HepG2 (cell line): Measurements from ENCODE around the gene ELOVL2. TPM values are rescaled to one million over a fixed set of nuclear protein-coding genes. Genes with fewer than 3 reads are reported as not detected.
A peak's percentile ranks its signal among the peaks of the same experiment; 100 is the strongest.

Experiments used
- CEBPB ChIP-seq: IDR thresholded peaks from 2 replicates; pipeline ENCODE4 v1.6.1; 2011; ENCODE audit warnings: low read depth, low read length, improper control_type of control experiment, borderline replicate concordance
- FOXJ3 ChIP-seq: sonication (generic); formaldehyde crosslinking; IDR thresholded peaks from 2 replicates; pipeline ENCODE4 v1.4.0; 2020; ENCODE audit warnings: missing genetic modification reagents, mild to moderate bottlenecking, borderline replicate concordance
- FOXM1 ChIP-seq: sonication (generic); formaldehyde crosslinking; IDR thresholded peaks from 2 replicates; pipeline ENCODE4 v1.5.0; 2020; ENCODE audit warnings: missing genetic modification reagents
- GFI1 ChIP-seq: sonication (generic); formaldehyde crosslinking; IDR thresholded peaks from 2 replicates; pipeline ENCODE4 v1.5.0; 2020; ENCODE audit warnings: missing genetic modification reagents, mild to moderate bottlenecking, borderline replicate concordance
- NCOA2 ChIP-seq: sonication (generic); formaldehyde crosslinking; IDR thresholded peaks from 2 replicates; pipeline ENCODE4 v1.8.0; 2022; ENCODE audit warnings: inconsistent platforms
- NONO ChIP-seq, 2 experiments: fragments of 450-650 bp in 1 of 2; sonication (generic) in 1 of 2; formaldehyde crosslinking in 1 of 2; IDR thresholded peaks in 1 of 2; conservative IDR thresholded peaks in 1 of 2; 2 replicates each; pipeline versions ENCODE4 v1.6.1 to v1.8.0; 2017 to 2022; ENCODE audit warnings: mild to moderate bottlenecking in 1 of 2, missing genetic modification reagents in 1 of 2, moderate library complexity in 1 of 2
- PPARG ChIP-seq: conservative IDR thresholded peaks from 2 replicates; pipeline ENCODE4 v1.6.1; 2016; ENCODE audit warnings: missing biosample characterization, missing genetic modification reagents
- SALL1 ChIP-seq: sonication (generic); formaldehyde crosslinking; IDR thresholded peaks from 2 replicates; pipeline ENCODE4 v1.8.0; 2022; ENCODE audit warnings: mild to moderate bottlenecking, missing genetic modification reagents
- SALL2 ChIP-seq: sonication (generic); formaldehyde crosslinking; IDR thresholded peaks from 2 replicates; pipeline ENCODE4 v1.8.1; 2023; ENCODE audit warnings: mild to moderate bottlenecking, missing genetic modification reagents, inconsistent platforms
- SMAD3 ChIP-seq: sonication (generic); formaldehyde crosslinking; IDR thresholded peaks from 2 replicates; pipeline ENCODE4 v1.4.0; 2020; ENCODE audit warnings: missing genetic modification reagents
- THAP11 ChIP-seq: IDR thresholded peaks from 2 replicates; pipeline ENCODE4 v1.6.1; 2016; ENCODE audit warnings: missing biosample characterization, missing genetic modification reagents
- ZBTB1 ChIP-seq: sonication (generic); formaldehyde crosslinking; IDR thresholded peaks from 2 replicates; pipeline ENCODE4 v1.4.0; 2020; ENCODE audit warnings: missing genetic modification reagents, borderline replicate concordance
- ZBTB20 ChIP-seq: sonication (generic); formaldehyde crosslinking; IDR thresholded peaks from 2 replicates; pipeline ENCODE4 v1.8.1; 2023; ENCODE audit warnings: missing genetic modification reagents, low read depth, mild to moderate bottlenecking, borderline replicate concordance
- ZNF121 ChIP-seq: sonication (generic); formaldehyde crosslinking; IDR thresholded peaks from 2 replicates; pipeline ENCODE4 v1.5.0; 2020; ENCODE audit warnings: mild to moderate bottlenecking, missing genetic modification reagents
- ZNF296 ChIP-seq: sonication (generic); formaldehyde crosslinking; conservative IDR thresholded peaks from 2 replicates; pipeline ENCODE4 v1.5.0; 2020; ENCODE audit warnings: mild to moderate bottlenecking, missing genetic modification reagents
- polyA plus RNA-seq, 8 experiments: library from polyadenylated mRNA; depleted of rRNA in 3 of 8; stranded (reverse) in 7 of 8; unstranded in 1 of 8; fragments of >200 nt; fragmentation: Illumina TruSeq in 4 of 8; extraction: Trizol in 4 of 8; gene quantifications; 2 replicates each; pipeline versions ENCODE4 v1.2.1 to v1.2.3, GENCODE V29; 2011 to 2016; ENCODE audit warnings: low read depth in 4 of 8, missing spikeins in 1 of 8, mixed read lengths in 1 of 8; ENCODE audit not compliant: insufficient read depth in 1 of 8
- total RNA-seq, 5 experiments: library from RNA; depleted of rRNA; stranded (reverse); fragments of >200 nt; fragmentation: Illumina TruSeq; extraction: Trizol; gene quantifications; 2 replicates each; pipeline ENCODE4 v1.2.3, GENCODE V29; 2016; ENCODE audit warnings: low read depth in 1 of 5
- TF ChIP-seq, protein P1 (sequence below): IDR thresholded peaks from 2 replicates; pipeline ENCODE4 v1.6.1; 2016
- TF ChIP-seq, protein P2 (sequence below): IDR thresholded peaks from 2 replicates; pipeline ENCODE4 v1.6.1; 2016; ENCODE audit warnings: low read depth, missing genetic modification reagents, missing compliant biosample characterization
- TF ChIP-seq, protein P3 (sequence below): sonication (generic); formaldehyde crosslinking; IDR thresholded peaks from 2 replicates; pipeline ENCODE4 v1.4.0; 2020; ENCODE audit warnings: missing genetic modification reagents, borderline replicate concordance

The ELOVL2 gene
- total and polyA plus RNA-seq, 2 of the 13 experiments (the other 11 are each of a cell fraction or from before 2014, with no cell fraction given) = 43.6 to 65.4 TPM

DNA sequence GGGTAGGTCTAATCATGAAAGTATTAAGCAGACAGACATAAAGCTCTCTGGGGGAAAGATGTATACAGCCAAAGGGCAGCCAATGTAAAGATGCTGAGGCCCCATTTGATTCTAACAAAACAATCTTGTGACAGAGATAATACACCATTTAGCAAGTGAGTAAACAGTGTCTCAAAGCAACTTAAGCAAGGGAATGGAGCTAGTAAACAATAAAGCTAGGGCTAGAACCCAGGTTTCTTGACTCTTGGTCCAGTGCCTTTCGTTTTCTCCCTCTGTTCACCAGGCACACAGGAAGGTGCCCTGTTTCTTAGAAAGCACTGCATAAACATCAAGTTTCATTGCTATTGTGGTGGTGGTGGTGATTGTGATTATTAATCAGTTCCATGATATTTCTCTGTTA is 5.1 kb downstream of the ELOVL2 start (continued):
- TF ChIP-seq, protein P1, sequence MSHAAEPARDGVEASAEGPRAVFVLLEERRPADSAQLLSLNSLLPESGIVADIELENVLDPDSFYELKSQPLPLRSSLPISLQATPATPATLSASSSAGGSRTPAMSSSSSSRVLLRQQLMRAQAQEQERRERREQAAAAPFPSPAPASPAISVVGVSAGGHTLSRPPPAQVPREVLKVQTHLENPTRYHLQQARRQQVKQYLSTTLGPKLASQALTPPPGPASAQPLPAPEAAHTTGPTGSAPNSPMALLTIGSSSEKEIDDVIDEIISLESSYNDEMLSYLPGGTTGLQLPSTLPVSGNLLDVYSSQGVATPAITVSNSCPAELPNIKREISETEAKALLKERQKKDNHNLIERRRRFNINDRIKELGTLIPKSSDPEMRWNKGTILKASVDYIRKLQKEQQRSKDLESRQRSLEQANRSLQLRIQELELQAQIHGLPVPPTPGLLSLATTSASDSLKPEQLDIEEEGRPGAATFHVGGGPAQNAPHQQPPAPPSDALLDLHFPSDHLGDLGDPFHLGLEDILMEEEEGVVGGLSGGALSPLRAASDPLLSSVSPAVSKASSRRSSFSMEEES (CRISPR knock-in tag) = peak; percentile 61; the same call in 1 of the 2 replicates
- TF ChIP-seq CEBPB = 0 out of 2 replicates have a peak, but pooled peaks have one; percentile 8
- no peak for TF ChIP-seq NONO (IDR thresholded peaks at IDR 0.05)
- TF ChIP-seq NONO (CRISPR knock-in tag; conservative IDR thresholded peaks at IDR 0.05) = 0 out of 2 replicates have a peak, but pooled peaks have one; percentile 9
- peak; percentile 38; the same call in 1 of the 2 replicates for TF ChIP-seq SALL1 (CRISPR knock-in tag)
- 0 out of 2 replicates have a peak, but pooled peaks have one; percentile 49 for TF ChIP-seq NCOA2
- TF ChIP-seq PPARG (CRISPR knock-in tag) = peak; percentile 57
- TF ChIP-seq ZNF296 (CRISPR knock-in tag) = no peak
- no peak for TF ChIP-seq ZBTB1 (CRISPR knock-in tag)
- TF ChIP-seq THAP11 = peak; percentile 46; the same call in 1 of the 2 replicates
- TF ChIP-seq, protein P2, sequence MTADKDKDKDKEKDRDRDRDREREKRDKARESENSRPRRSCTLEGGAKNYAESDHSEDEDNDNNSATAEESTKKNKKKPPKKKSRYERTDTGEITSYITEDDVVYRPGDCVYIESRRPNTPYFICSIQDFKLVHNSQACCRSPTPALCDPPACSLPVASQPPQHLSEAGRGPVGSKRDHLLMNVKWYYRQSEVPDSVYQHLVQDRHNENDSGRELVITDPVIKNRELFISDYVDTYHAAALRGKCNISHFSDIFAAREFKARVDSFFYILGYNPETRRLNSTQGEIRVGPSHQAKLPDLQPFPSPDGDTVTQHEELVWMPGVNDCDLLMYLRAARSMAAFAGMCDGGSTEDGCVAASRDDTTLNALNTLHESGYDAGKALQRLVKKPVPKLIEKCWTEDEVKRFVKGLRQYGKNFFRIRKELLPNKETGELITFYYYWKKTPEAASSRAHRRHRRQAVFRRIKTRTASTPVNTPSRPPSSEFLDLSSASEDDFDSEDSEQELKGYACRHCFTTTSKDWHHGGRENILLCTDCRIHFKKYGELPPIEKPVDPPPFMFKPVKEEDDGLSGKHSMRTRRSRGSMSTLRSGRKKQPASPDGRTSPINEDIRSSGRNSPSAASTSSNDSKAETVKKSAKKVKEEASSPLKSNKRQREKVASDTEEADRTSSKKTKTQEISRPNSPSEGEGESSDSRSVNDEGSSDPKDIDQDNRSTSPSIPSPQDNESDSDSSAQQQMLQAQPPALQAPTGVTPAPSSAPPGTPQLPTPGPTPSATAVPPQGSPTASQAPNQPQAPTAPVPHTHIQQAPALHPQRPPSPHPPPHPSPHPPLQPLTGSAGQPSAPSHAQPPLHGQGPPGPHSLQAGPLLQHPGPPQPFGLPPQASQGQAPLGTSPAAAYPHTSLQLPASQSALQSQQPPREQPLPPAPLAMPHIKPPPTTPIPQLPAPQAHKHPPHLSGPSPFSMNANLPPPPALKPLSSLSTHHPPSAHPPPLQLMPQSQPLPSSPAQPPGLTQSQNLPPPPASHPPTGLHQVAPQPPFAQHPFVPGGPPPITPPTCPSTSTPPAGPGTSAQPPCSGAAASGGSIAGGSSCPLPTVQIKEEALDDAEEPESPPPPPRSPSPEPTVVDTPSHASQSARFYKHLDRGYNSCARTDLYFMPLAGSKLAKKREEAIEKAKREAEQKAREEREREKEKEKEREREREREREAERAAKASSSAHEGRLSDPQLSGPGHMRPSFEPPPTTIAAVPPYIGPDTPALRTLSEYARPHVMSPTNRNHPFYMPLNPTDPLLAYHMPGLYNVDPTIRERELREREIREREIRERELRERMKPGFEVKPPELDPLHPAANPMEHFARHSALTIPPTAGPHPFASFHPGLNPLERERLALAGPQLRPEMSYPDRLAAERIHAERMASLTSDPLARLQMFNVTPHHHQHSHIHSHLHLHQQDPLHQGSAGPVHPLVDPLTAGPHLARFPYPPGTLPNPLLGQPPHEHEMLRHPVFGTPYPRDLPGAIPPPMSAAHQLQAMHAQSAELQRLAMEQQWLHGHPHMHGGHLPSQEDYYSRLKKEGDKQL (CRISPR knock-in tag) = 0 out of 2 replicates have a peak, but pooled peaks have one; percentile 47
- peak; percentile 34; the same call in 1 of the 2 replicates for TF ChIP-seq ZBTB20
- peak; percentile 15; the same call in 1 of the 2 replicates for TF ChIP-seq FOXJ3 (CRISPR knock-in tag)
- no peak for TF ChIP-seq SALL2 (CRISPR knock-in tag)
- no peak for TF ChIP-seq FOXM1 (CRISPR knock-in tag)
- TF ChIP-seq ZNF121 = no peak
- TF ChIP-seq GFI1 = peak; percentile 32; the same call in 1 of the 2 replicates
- TF ChIP-seq, protein P3, sequence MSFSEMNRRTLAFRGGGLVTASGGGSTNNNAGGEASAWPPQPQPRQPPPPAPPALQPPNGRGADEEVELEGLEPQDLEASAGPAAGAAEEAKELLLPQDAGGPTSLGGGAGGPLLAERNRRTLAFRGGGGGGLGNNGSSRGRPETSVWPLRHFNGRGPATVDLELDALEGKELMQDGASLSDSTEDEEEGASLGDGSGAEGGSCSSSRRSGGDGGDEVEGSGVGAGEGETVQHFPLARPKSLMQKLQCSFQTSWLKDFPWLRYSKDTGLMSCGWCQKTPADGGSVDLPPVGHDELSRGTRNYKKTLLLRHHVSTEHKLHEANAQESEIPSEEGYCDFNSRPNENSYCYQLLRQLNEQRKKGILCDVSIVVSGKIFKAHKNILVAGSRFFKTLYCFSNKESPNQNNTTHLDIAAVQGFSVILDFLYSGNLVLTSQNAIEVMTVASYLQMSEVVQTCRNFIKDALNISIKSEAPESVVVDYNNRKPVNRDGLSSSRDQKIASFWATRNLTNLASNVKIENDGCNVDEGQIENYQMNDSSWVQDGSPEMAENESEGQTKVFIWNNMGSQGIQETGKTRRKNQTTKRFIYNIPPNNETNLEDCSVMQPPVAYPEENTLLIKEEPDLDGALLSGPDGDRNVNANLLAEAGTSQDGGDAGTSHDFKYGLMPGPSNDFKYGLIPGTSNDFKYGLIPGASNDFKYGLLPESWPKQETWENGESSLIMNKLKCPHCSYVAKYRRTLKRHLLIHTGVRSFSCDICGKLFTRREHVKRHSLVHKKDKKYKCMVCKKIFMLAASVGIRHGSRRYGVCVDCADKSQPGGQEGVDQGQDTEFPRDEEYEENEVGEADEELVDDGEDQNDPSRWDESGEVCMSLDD (CRISPR knock-in tag) = no peak
- 0 out of 2 replicates have a peak, but pooled peaks have one; percentile 40 for TF ChIP-seq SMAD3 (CRISPR knock-in tag)
